ENCODE data around the gene SEMA5A. TPM values are rescaled to one million over a fixed set of nuclear protein-coding genes. Genes with fewer than 3 reads are reported as not detected.

Gene SEMA5A
- total RNA-seq, 1 donor from 2014 or later, result 13.8 TPM

- TF ChIP-seq EZH2 (IDR thresholded peaks at IDR 0.05; ENCODE audit: insufficient read depth, low read length), result no peak
- TF ChIP-seq CTCF (IDR thresholded peaks at IDR 0.05; ENCODE audit: insufficient read depth, low read depth, low read length), result no peak
- no peak overlapping the region for H2AFZ ChIP-seq (ENCODE audit: low read depth, low read length)
- peaks cover 3% of the 10 kb centered on the region for H3K27me3 Mint-ChIP-seq (ENCODE audit: low read depth, unreplicated experiment)
- H3K36me3 ChIP-seq (ENCODE audit: insufficient read depth, low read length), result no peaks in the 10 kb centered on the region
- peaks cover 18% of the 10 kb centered on the region for H3K4me1 ChIP-seq (ENCODE audit: insufficient read depth, low read length)
- H3K4me2 ChIP-seq (ENCODE audit: low read length), result peak overlapping the region; percentile 65
- H3K36me3 Mint-ChIP-seq (ENCODE audit: low read depth, unreplicated experiment), result no peaks in the 10 kb centered on the region
- peak overlapping the region; percentile 56 for H3K27ac ChIP-seq (ENCODE audit: low read depth, low read length)
- no peaks in the 10 kb centered on the region for H4K20me1 ChIP-seq (ENCODE audit: insufficient read depth, low read length)
- H3K9me3 Mint-ChIP-seq (ENCODE audit: unreplicated experiment), result no peaks in the 10 kb centered on the region
- peak; percentile 77 for FAIRE-seq
- no peaks in the 10 kb centered on the region for H3K27me3 ChIP-seq (ENCODE audit: insufficient read depth, low read length)
- H3K4me3 ChIP-seq (ENCODE audit: insufficient read depth, low read depth, low read length), result no peak overlapping the region
- no peak overlapping the region for H3K9ac ChIP-seq (ENCODE audit: low read length)
- peaks cover 62% of the 10 kb centered on the region for H3K4me1 Mint-ChIP-seq (ENCODE audit: low read depth, unreplicated experiment)
- no peaks in the 10 kb centered on the region for H3K79me2 ChIP-seq (ENCODE audit: insufficient read depth, low read length)
- peak; percentile 93 for DNase-seq (ENCODE audit: low read depth)
- peak overlapping the region; percentile 66 for H3K4me3 Mint-ChIP-seq (ENCODE audit: unreplicated experiment)
- peak overlapping the region; percentile 91 for H3K27ac Mint-ChIP-seq (ENCODE audit: unreplicated experiment)
- no peaks in the 10 kb centered on the region for H3K9me3 ChIP-seq (ENCODE audit: insufficient read depth, low read depth, low read length)
Measured at GRCh38 chr5:9358961-9359685, 186.8 kb downstream of the SEMA5A start.

GRCh38 chr5:9356351-9356825 is 189.5 kb downstream of the SEMA5A start:
- peak overlapping the region; percentile 14 for H3K4me2 ChIP-seq (ENCODE audit: low read length)
- H3K27me3 ChIP-seq (ENCODE audit: insufficient read depth, low read length), result no peaks in the 10 kb centered on the region
- H3K36me3 Mint-ChIP-seq (ENCODE audit: low read depth, unreplicated experiment), result no peaks in the 10 kb centered on the region
- H3K9ac ChIP-seq (ENCODE audit: low read length), result no peak overlapping the region
- no peaks in the 10 kb centered on the region for H3K36me3 ChIP-seq (ENCODE audit: insufficient read depth, low read length)
- no peak overlapping the region for H2AFZ ChIP-seq (ENCODE audit: low read depth, low read length)
- no peaks in the 10 kb centered on the region for H3K9me3 Mint-ChIP-seq (ENCODE audit: unreplicated experiment)
- DNase-seq (ENCODE audit: low read depth) (peak; percentile 47), FAIRE-seq (no peak)
- H3K9me3 ChIP-seq (ENCODE audit: insufficient read depth, low read depth, low read length), result no peaks in the 10 kb centered on the region
- H3K27ac ChIP-seq (ENCODE audit: low read depth, low read length), result no peak overlapping the region
- TF ChIP-seq EZH2 (IDR thresholded peaks at IDR 0.05; ENCODE audit: insufficient read depth, low read length), result no peak
- TF ChIP-seq CTCF (IDR thresholded peaks at IDR 0.05; ENCODE audit: insufficient read depth, low read depth, low read length), result no peak
- H3K27ac Mint-ChIP-seq (ENCODE audit: unreplicated experiment), result no peak overlapping the region
- H3K27me3 Mint-ChIP-seq (ENCODE audit: low read depth, unreplicated experiment), result peaks cover 3% of the 10 kb centered on the region
- peaks cover 54% of the 10 kb centered on the region for H3K4me1 Mint-ChIP-seq (ENCODE audit: low read depth, unreplicated experiment)
- no peaks in the 10 kb centered on the region for H3K79me2 ChIP-seq (ENCODE audit: insufficient read depth, low read length)
- peaks cover 18% of the 10 kb centered on the region for H3K4me1 ChIP-seq (ENCODE audit: insufficient read depth, low read length)
- no peaks in the 10 kb centered on the region for H4K20me1 ChIP-seq (ENCODE audit: insufficient read depth, low read length)
- no peak overlapping the region for H3K4me3 ChIP-seq (ENCODE audit: insufficient read depth, low read depth, low read length)
- H3K4me3 Mint-ChIP-seq (ENCODE audit: unreplicated experiment), result no peak overlapping the region

All from astrocyte (in vitro differentiated cells and primary cell).